IMR-90 (cell line): ENCODE data around the gene IGFBP7. TPM values are rescaled to one million over a fixed set of nuclear protein-coding genes. Genes with fewer than 3 reads are reported as not detected.

Experiments
- ATAC-seq: fragments of 200-7000 bp; cut with Tn5 transposase; 2 replicates; pipeline ENCODE4 v1.9.1; 2020; ENCODE audit warnings: low read depth, mild to moderate bottlenecking, moderate library complexity
- BruUV-seq: library from RNA; stranded (reverse); fragments of 400-500 nt; replicated peaks from 2 replicates; lab custom pipeline; 2021; lab: Mats Ljungman, UMichigan
- CTCF ChIA-PET: fragments of 300-600 bp; formaldehyde crosslinking; extraction: SDS; loops from one replicate; lab custom pipeline; 2021; ENCODE audit warnings: antibody characterized with exemption; lab: Yijun Ruan, JAX
- POLR2A ChIA-PET: fragments of 300-600 bp; sonication (Branson Sonifier 250); formaldehyde crosslinking; loops from one replicate; lab custom pipeline; 2022; ENCODE audit warnings: antibody characterized with exemption; ENCODE audit not compliant: unreplicated experiment; lab: Charles Lee
- DNase-seq: peaks from one replicate; pipeline ENCODE4 v3.0.0; 2013
- H2AFZ ChIP-seq: replicated peaks from 2 replicates; pipeline ENCODE3; 2013; ENCODE audit warnings: low read length, mild to moderate bottlenecking; ENCODE audit not compliant: poor library complexity
- H2AK5ac ChIP-seq: 2 replicates; pipeline ENCODE4 v1.6.1; 2013; ENCODE audit warnings: low read depth, low read length, inconsistent platforms
- H2AK9ac ChIP-seq: replicated peaks from 2 replicates; pipeline ENCODE3; 2013; ENCODE audit warnings: mild to moderate bottlenecking, low read depth, low read length, moderate library complexity; ENCODE audit not compliant: poor library complexity
- H2BK120ac ChIP-seq: 2 replicates; pipeline ENCODE4 v1.6.1; 2013; ENCODE audit warnings: low read depth, low read length, inconsistent platforms
- H2BK15ac ChIP-seq: 3 replicates; pipeline ENCODE4 v1.6.1; 2013; ENCODE audit warnings: low read depth, low read length, inconsistent platforms
- H2BK20ac ChIP-seq: 2 replicates; pipeline ENCODE4 v1.6.1; 2013; ENCODE audit warnings: low read depth, mild to moderate bottlenecking, inconsistent platforms, low read length, moderate library complexity
- H2BK5ac ChIP-seq: 2 replicates; pipeline ENCODE4 v1.6.1; 2013; ENCODE audit warnings: mild to moderate bottlenecking, low read depth, low read length, inconsistent platforms; ENCODE audit not compliant: poor library complexity, severe bottlenecking
- H3K14ac ChIP-seq: replicated peaks from 2 replicates; pipeline ENCODE4 v1.6.1; 2013; ENCODE audit warnings: low read depth, low read length, inconsistent platforms
- H3K18ac ChIP-seq: 2 replicates; pipeline ENCODE4 v1.6.1; 2013; ENCODE audit warnings: low read depth, low read length, control low read depth
- H3K23ac ChIP-seq: 2 replicates; pipeline ENCODE4 v1.6.1; 2013; ENCODE audit warnings: low read depth, low read length, inconsistent platforms
- H3K27ac ChIP-seq: 2 replicates; pipeline ENCODE4 v1.5.1; 2013; ENCODE audit warnings: mild to moderate bottlenecking, control low read depth, low read length; ENCODE audit not compliant: insufficient read depth
- H3K27me3 ChIP-seq: 2 replicates; pipeline ENCODE4 v1.6.1; 2013; ENCODE audit warnings: low read length; ENCODE audit not compliant: control insufficient read depth, insufficient read depth
- H3K36me3 ChIP-seq: 2 replicates; pipeline ENCODE4 v1.6.1; 2013; ENCODE audit warnings: low read length, mixed read lengths; ENCODE audit not compliant: control insufficient read depth, insufficient read depth
- H3K4ac ChIP-seq: 2 replicates; pipeline ENCODE4 v1.6.1; 2013; ENCODE audit warnings: low read depth, low read length, inconsistent platforms
- H3K4me1 ChIP-seq: 2 replicates; pipeline ENCODE4 v1.6.1; 2013; ENCODE audit warnings: low read length, mixed read lengths; ENCODE audit not compliant: control insufficient read depth, insufficient read depth
- H3K4me2 ChIP-seq: 2 replicates; pipeline ENCODE4 v1.6.1; 2013; ENCODE audit warnings: low read depth, mild to moderate bottlenecking, control low read depth, low read length, moderate library complexity
- H3K4me3 ChIP-seq: 2 replicates; pipeline ENCODE4 v1.5.1; 2013; ENCODE audit warnings: low read depth, mild to moderate bottlenecking, control low read depth, low read length, moderate library complexity; ENCODE audit not compliant: insufficient read depth
- H3K56ac ChIP-seq: 2 replicates; pipeline ENCODE4 v1.6.1; 2013; ENCODE audit warnings: low read length, inconsistent platforms; ENCODE audit not compliant: insufficient read depth; ENCODE audit errors: extremely low read depth
- H3K79me1 ChIP-seq, 2 experiments: 2 replicates each; pipeline ENCODE4 v1.6.1; 2013; ENCODE audit warnings: low read length in 2 of 2, inconsistent platforms in 1 of 2, low read depth in 1 of 2
- H3K9ac ChIP-seq: 2 replicates; pipeline ENCODE4 v1.6.1; 2013; ENCODE audit warnings: low read depth, low read length, control low read depth
- H3K9me1 ChIP-seq: 2 replicates; pipeline ENCODE4 v1.6.1; 2013; ENCODE audit warnings: low read length, inconsistent platforms; ENCODE audit not compliant: insufficient read depth
- H3K9me3 ChIP-seq: 2 replicates; pipeline ENCODE4 v1.6.1; 2013; ENCODE audit warnings: low read length; ENCODE audit not compliant: control insufficient read depth, insufficient read depth
- H4K20me1 ChIP-seq: 2 replicates; pipeline ENCODE4 v1.6.1; 2013; ENCODE audit warnings: low read length, inconsistent platforms; ENCODE audit not compliant: insufficient read depth
- H4K5ac ChIP-seq: 2 replicates; pipeline ENCODE4 v1.6.1; 2013; ENCODE audit warnings: mild to moderate bottlenecking, low read depth, low read length, control low read depth
- H4K8ac ChIP-seq, 2 experiments: 2 replicates each; pipeline ENCODE4 v1.6.1; 2013; ENCODE audit warnings: low read depth in 2 of 2, low read length in 2 of 2, control low read depth in 1 of 2, inconsistent platforms in 1 of 2
- H4K91ac ChIP-seq: 2 replicates; pipeline ENCODE4 v1.6.1; 2013; ENCODE audit warnings: low read depth, low read length, inconsistent platforms; ENCODE audit not compliant: insufficient read depth
- CHD1 ChIP-seq: IDR thresholded peaks from 2 replicates; pipeline ENCODE4 v1.6.1; 2012; ENCODE audit warnings: low read depth, low read length, improper control_type of control experiment
- FOS ChIP-seq: fragments of 150-350 bp; IDR thresholded peaks from 2 replicates; pipeline ENCODE4 v1.6.1; 2016; ENCODE audit warnings: low read depth, low read length
- MXI1 ChIP-seq: IDR thresholded peaks from 2 replicates; pipeline ENCODE4 v1.6.1; 2012; ENCODE audit warnings: low read depth, mild to moderate bottlenecking, low read length, moderate library complexity, borderline replicate concordance
- RCOR1 ChIP-seq: IDR thresholded peaks from 2 replicates; pipeline ENCODE4 v1.6.1; 2012; ENCODE audit warnings: mild to moderate bottlenecking, low read length, improper control_type of control experiment; ENCODE audit not compliant: insufficient replicate concordance
- WGBS, 2 experiments: methylation state at CpG; one replicate each; pipeline versions ENCODE4 v1.1.5 to v1.1.7; 2013; ENCODE audit warnings: missing lambda C conversion rate in 2 of 2; ENCODE audit not compliant: insufficient read length in 1 of 2; ENCODE audit errors: extremely low coverage in 2 of 2; 5-methylcytosine and 5-hydroxymethylcytosine counted together
- dilution Hi-C: fragments of 300-500 bp; cut with HindIII; formaldehyde crosslinking; loops from one replicate; pipeline ENCODE4 v1.14.3; 2018; ENCODE audit warnings: low sequenced_read_pairs; ENCODE audit not compliant: unreplicated experiment
- in situ Hi-C: fragments of 300-500 bp; cut with MboI; formaldehyde crosslinking; loops from 3 replicates; pipeline ENCODE4 v1.14.3; 2019; ENCODE audit warnings: low sequenced_read_pairs, inconsistent platforms, mixed read lengths
- intact Hi-C: fragments of 100-400 bp; cut with micrococcal nuclease; formaldehyde crosslinking; loops from 2 replicates; pipeline ENCODE4 v1.10.0; 2022
- polyA plus RNA-seq, 3 experiments: library from polyadenylated mRNA; depleted of rRNA; stranded (reverse); fragments of >200 nt; gene quantifications; 2 replicates each; pipeline ENCODE4 v1.2.3, GENCODE V29; 2012; ENCODE audit warnings: low replicate concordance in 1 of 3
- total RNA-seq: library from RNA; depleted of rRNA; stranded (reverse); fragments of >200 nt; gene quantifications from 2 replicates; pipeline ENCODE4 v1.2.3, GENCODE V29; 2012
- TF ChIP-seq, protein P1 (sequence below): conservative IDR thresholded peaks from 2 replicates; pipeline ENCODE4 v1.5.1; 2012; ENCODE audit warnings: mild to moderate bottlenecking, low read depth, low read length, improper control_type of control experiment
- TF ChIP-seq, protein P2 (sequence below): fragments of 150-350 bp; IDR thresholded peaks from 2 replicates; pipeline ENCODE4 v1.6.1; 2016; ENCODE audit warnings: low read depth, mild to moderate bottlenecking, low read length, moderate library complexity, borderline replicate concordance

The IGFBP7 gene
- total and polyA plus RNA-seq, 2 of the 4 experiments (the other 2 are of a cell fraction) = 33.2 to 267 TPM

- 89% methylated on average over 4 of the region's 4 CpGs; no CpG with 5 or more reads in 1 of the 2 experiments for WGBS, 2 experiments
- Histone ChIP-seq H2AK9ac (peak overlapping the region; percentile 34), H4K91ac (no peak overlapping the region), H2BK20ac (no peak overlapping the region), H4K5ac (no peak overlapping the region), H3K4me3 (no peak overlapping the region), H3K27ac (no peak overlapping the region), H3K36me3 (no peaks in the 10 kb centered on the region), H3K9ac (no peak overlapping the region), H3K4ac (no peak overlapping the region), H3K27me3 (no peaks in the 10 kb centered on the region), H2AK5ac (no peak overlapping the region), H3K18ac (no peak overlapping the region), H3K79me1 (no peaks in the 10 kb centered on the region), H4K8ac (no peak overlapping the region), H3K56ac (no peak overlapping the region), H2BK120ac (no peak overlapping the region), H3K9me3 (no peaks in the 10 kb centered on the region), H3K23ac (no peak overlapping the region), H3K14ac (no peak overlapping the region), H3K4me2 (no peak overlapping the region), H3K9me1 (no peaks in the 10 kb centered on the region), H2BK5ac (no peak overlapping the region), H2BK15ac (no peak overlapping the region), H4K20me1 (no peaks in the 10 kb centered on the region), H3K4me1 (peaks cover 7% of the 10 kb centered on the region; the same call in 1 of the 2 replicates), H2AFZ (no peak overlapping the region)
- intact Hi-C loops (no loop called here), in situ Hi-C loops (no loop called here), dilution Hi-C loops (no loop called here)
- no peak for DNase-seq
- no peak for TF ChIP-seq FOS
- TF ChIP-seq MXI1 = no peak
- TF ChIP-seq, protein P1, sequence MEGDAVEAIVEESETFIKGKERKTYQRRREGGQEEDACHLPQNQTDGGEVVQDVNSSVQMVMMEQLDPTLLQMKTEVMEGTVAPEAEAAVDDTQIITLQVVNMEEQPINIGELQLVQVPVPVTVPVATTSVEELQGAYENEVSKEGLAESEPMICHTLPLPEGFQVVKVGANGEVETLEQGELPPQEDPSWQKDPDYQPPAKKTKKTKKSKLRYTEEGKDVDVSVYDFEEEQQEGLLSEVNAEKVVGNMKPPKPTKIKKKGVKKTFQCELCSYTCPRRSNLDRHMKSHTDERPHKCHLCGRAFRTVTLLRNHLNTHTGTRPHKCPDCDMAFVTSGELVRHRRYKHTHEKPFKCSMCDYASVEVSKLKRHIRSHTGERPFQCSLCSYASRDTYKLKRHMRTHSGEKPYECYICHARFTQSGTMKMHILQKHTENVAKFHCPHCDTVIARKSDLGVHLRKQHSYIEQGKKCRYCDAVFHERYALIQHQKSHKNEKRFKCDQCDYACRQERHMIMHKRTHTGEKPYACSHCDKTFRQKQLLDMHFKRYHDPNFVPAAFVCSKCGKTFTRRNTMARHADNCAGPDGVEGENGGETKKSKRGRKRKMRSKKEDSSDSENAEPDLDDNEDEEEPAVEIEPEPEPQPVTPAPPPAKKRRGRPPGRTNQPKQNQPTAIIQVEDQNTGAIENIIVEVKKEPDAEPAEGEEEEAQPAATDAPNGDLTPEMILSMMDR = no peak
- no peak for TF ChIP-seq RCOR1
- TF ChIP-seq CHD1 = no peak
- TF ChIP-seq, protein P2, sequence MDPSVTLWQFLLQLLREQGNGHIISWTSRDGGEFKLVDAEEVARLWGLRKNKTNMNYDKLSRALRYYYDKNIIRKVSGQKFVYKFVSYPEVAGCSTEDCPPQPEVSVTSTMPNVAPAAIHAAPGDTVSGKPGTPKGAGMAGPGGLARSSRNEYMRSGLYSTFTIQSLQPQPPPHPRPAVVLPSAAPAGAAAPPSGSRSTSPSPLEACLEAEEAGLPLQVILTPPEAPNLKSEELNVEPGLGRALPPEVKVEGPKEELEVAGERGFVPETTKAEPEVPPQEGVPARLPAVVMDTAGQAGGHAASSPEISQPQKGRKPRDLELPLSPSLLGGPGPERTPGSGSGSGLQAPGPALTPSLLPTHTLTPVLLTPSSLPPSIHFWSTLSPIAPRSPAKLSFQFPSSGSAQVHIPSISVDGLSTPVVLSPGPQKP = no peak
- POLR2A ChIA-PET = no interaction called here
- BruUV-seq = no TSS peak
- no peak for ATAC-seq
- CTCF ChIA-PET = interaction anchor here (2.3 kb wide), 1 partner anchor 17 kb away, joined by 11 read pairs; no protein-coding TSS in a partner anchor
Observed at GRCh38 chr4:57146444-57146843, 36.3 kb upstream of the IGFBP7 start.
